DND-41 (cell line): Measurements from ENCODE around the gene TRIM31.

ENCODE experiments used
- CTCF ChIP-seq: IDR thresholded peaks from 2 replicates; pipeline ENCODE4 v1.5.1; 2012; ENCODE audit warnings: borderline replicate concordance, low read length, moderate library complexity, mild to moderate bottlenecking; ENCODE audit not compliant: poor library complexity, severe bottlenecking; ENCODE audit errors: extremely low read depth
- EZH2 ChIP-seq: IDR thresholded peaks from 3 replicates; pipeline ENCODE4 v1.6.1; 2012; ENCODE audit warnings: borderline replicate concordance, low read depth, mild to moderate bottlenecking, moderate library complexity, low read length, inconsistent platforms; ENCODE audit not compliant: severe bottlenecking

GRCh38 chr6:30150671-30151395 lies 37.9 kb upstream of the TRIM31 start:
- TF ChIP-seq CTCF (no peak), EZH2 (no peak)
